Fibroblast of mammary gland (primary cell): ENCODE data around the gene ISL2.

Experiments used
- DNase-seq: peaks from one replicate; pipeline ENCODE4 v3.0.0-alpha.2; 2010; ENCODE audit warnings: low read depth
- H3K4me3 ChIP-seq: 2 replicates; pipeline ENCODE4 v1.5.1; 2011; ENCODE audit warnings: low read depth, mild to moderate bottlenecking, low read length, moderate library complexity; ENCODE audit not compliant: control insufficient read depth
- CTCF ChIP-seq: conservative IDR thresholded peaks from 2 replicates; pipeline ENCODE4 v1.5.1; 2011; ENCODE audit warnings: low read depth, low read length, inconsistent platforms; ENCODE audit not compliant: control insufficient read depth, insufficient read depth

The ISL2 gene

DNA sequence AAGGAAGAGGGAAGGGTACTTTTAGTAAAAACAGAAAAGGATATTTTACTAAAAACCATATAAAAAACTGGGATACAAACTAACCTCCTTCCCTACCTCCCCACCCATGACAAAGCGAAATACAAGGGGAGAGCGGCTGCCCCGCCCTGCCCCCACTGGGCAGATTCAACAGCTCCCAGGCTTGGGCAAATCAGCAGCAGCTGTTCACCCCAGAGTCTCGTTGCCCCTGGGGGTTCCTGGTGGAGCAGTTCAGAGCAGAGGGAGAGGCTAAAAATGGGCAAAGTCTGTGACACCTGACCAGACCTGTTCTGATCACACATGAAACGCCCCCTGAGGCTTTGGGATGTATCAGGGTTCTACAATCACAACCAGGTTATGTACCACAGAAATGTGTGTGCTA lies 22.8 kb upstream of the ISL2 start:
- TF ChIP-seq CTCF, result no peak
- no peak for DNase-seq

DNA sequence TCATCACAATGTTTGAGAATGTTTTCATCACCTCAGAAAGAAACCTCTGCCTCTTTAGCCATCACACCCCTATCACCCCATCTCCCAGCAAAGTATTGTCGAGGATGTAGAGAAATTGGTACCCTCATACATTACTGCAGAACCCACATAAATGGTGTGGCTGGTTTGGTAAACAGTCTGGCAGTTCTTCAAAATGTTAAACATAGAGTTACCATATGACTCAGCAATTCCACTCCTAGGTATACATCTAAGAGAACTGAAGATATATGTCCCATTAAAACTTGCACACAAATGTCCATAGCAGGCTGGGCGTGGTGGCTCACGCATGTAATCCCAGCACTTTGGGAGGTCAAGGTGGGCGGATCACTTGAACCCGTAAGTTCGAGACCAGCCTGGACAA lies 16.6 kb upstream of the ISL2 start:
- no peak for TF ChIP-seq CTCF
- no peak for DNase-seq
- H3K4me3 ChIP-seq, result no peak overlapping the region

More for the DNA sequence above, 22.8 kb upstream of the ISL2 start:
- no peak overlapping the region for H3K4me3 ChIP-seq

DNA sequence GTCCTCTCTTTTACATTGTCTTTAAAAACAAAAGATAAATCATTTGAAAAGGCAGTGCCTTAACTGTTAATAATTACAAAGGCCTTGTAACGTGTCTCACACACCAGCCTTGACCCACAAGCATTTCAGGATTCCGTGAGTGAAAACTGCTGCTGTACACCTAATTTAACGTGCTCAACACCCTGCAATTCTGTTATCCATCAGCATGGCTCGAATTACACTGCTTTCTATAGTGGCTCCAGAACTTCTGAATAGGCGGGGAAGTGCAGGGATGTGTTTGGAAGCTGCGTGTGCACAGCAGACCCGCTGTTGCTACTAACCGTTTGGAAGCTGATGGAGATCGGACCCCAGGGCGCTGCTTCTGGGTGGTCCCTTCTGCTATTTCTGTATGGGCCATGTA lies 15.4 kb upstream of the ISL2 start:
- no peak for TF ChIP-seq CTCF
- DNase-seq, result no peak
- H3K4me3 ChIP-seq, result no peak overlapping the region

GRCh38 chr15:76321602-76322001 lies 15.0 kb upstream of the ISL2 start:
- no peak for TF ChIP-seq CTCF
- no peak overlapping the region for H3K4me3 ChIP-seq
- no peak for DNase-seq

DNA sequence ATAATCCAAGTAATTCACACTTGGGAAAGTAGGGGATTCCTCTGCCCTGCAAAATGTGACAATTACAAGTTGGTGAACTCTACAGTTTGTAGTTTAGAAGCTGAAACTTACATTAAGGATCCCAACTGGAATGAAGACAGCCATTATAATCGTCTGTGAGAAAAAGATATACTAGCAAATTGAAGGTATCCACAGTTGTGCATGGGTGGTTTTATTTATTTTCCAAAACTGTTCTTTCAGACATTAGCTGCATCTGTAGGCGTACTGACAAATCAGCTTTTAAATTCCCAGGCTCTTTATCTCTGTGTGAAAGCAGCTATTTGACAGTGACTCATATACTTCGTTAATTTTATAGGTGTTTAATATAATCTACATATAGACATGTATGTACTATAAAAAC lies 12.5 kb upstream of the ISL2 start:
- TF ChIP-seq CTCF, result no peak
- no peak for DNase-seq
- no peak overlapping the region for H3K4me3 ChIP-seq

DNA sequence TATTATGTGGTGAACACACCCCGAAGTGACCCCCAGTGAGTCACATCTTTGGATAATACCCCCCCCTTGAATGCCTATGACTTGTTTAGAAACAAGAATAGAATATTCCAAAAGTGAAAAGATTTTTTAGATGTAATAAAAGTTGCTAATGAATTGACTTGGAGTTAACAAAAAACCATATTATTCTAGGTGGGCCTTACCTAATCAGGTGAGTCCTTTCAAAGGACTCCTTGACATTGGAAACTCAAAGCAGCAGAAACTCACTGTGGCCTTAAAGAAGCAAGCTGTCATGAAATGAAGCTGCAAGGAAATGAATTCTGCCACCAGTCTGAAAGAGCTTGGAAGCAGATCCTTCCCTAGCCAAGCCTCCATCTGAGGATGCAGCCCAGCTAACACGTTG lies 10.9 kb upstream of the ISL2 start:
- no peak for DNase-seq
- TF ChIP-seq CTCF, result no peak
- no peak overlapping the region for H3K4me3 ChIP-seq
